Lung (tissue), 12 donors: Measurements from ENCODE around the gene KLF6. TPM values are rescaled to one million over a fixed set of nuclear protein-coding genes. Genes with fewer than 3 reads are reported as not detected.
A peak's percentile ranks its signal among the peaks of the same experiment; 100 is the strongest.

ENCODE experiments used
- ATAC-seq: fragments of 200-7000 bp; cut with Tn5 transposase; one replicate; pipeline ENCODE4 v1.9.1; 2020; ENCODE audit warnings: moderate number of reproducible peaks; ENCODE audit not compliant: insufficient read depth, low FRiP score
- DNase-seq, 3 donors: peaks; one replicate each; pipeline ENCODE4 v3.0.0-alpha.2; 2013 to 2017
- H3K27ac ChIP-seq, 2 donors: one replicate each; pipeline ENCODE4 v1.5.1; 2013; ENCODE audit warnings: mild to moderate bottlenecking in 2 of 2, moderate library complexity in 2 of 2, control low read depth in 1 of 2, inconsistent platforms in 1 of 2, low read depth in 1 of 2, low read length in 1 of 2
- H3K27me3 ChIP-seq, 3 donors: one replicate each; pipeline ENCODE4 v1.5.1; 2013; ENCODE audit warnings: low read length in 2 of 3; ENCODE audit not compliant: control insufficient read depth in 3 of 3, insufficient read depth in 3 of 3
- H3K36me3 ChIP-seq, 4 donors: one replicate each; pipeline ENCODE4 v1.5.1; 2013; ENCODE audit warnings: low read length in 4 of 4, mild to moderate bottlenecking in 1 of 4, moderate library complexity in 1 of 4; ENCODE audit not compliant: control insufficient read depth in 4 of 4, insufficient read depth in 4 of 4
- H3K4me1 ChIP-seq, 5 donors: one replicate each; pipeline ENCODE4 v1.5.1; 2013; ENCODE audit warnings: low read length in 5 of 5, mild to moderate bottlenecking in 2 of 5, moderate library complexity in 1 of 5; ENCODE audit not compliant: control insufficient read depth in 5 of 5, insufficient read depth in 5 of 5
- H3K4me3 ChIP-seq: one replicate; pipeline ENCODE4 v1.5.1; 2013; ENCODE audit warnings: mild to moderate bottlenecking, control low read depth, moderate library complexity
- H3K9ac ChIP-seq, 2 donors: one replicate each; pipeline ENCODE4 v1.5.1; 2013; ENCODE audit warnings: low read length in 2 of 2, control low read depth in 1 of 2; ENCODE audit not compliant: insufficient read depth in 1 of 2
- H3K9me3 ChIP-seq, 4 donors: one replicate each; pipeline ENCODE4 v1.5.1; 2013; ENCODE audit warnings: low read length in 3 of 4, mild to moderate bottlenecking in 1 of 4, moderate library complexity in 1 of 4; ENCODE audit not compliant: control insufficient read depth in 4 of 4, insufficient read depth in 3 of 4
- CTCF ChIP-seq: IDR thresholded peaks from 2 replicates; pipeline ENCODE4 v1.5.1; 2012; ENCODE audit warnings: mild to moderate bottlenecking; ENCODE audit errors: control extremely low read depth, extremely low read depth
- WGBS, 2 donors: extraction: QIAGEN DNeasy Blood & Tissue Kit; methylation state at CpG; one replicate each; pipeline ENCODE4 v1.1.7; 2013; 5-methylcytosine and 5-hydroxymethylcytosine counted together
- polyA plus RNA-seq, 2 donors: library from polyadenylated mRNA; stranded (reverse); fragments of 200-250 nt; gene quantifications; one replicate each; pipeline ENCODE4 v1.2.1, GENCODE V29; 2013
- total RNA-seq, 2 donors: library from RNA; depleted of rRNA in 1 of 2; stranded (reverse); fragments of >200 nt in 1 of 2; gene quantifications; one replicate each; pipeline ENCODE4 v1.2.1, GENCODE V29; 2014 to 2021
- donor health status: control.
- donor health status: control.
- donor health status: Bipolar disorder and iron deficiency.
- donor health status: healthy.
- donor health status: DM: yes; HTN: yes; CAD: no.

Gene KLF6
- total and polyA plus RNA-seq, 4 donors, result 45.6 to 264 (median 160) TPM

- Histone ChIP-seq H3K9ac (no peak overlapping the region), H3K36me3 (no peaks in the 10 kb centered on the region), H3K27me3 (no peaks in the 10 kb centered on the region), H3K4me1 (peaks cover 7 to 21% (median 10%) of the 10 kb centered on the region in 5 donors), H3K4me3 (no peak overlapping the region), H3K9me3 (no peaks in the 10 kb centered on the region), H3K27ac (no peak overlapping the region)
- 75 to 80% methylated on average over 7 of the region's 7 CpGs for WGBS, 2 donors
- ATAC-seq, result no peak
- no peak for TF ChIP-seq CTCF
- no peak for DNase-seq
Observed at GRCh38 chr10:3748484-3748883, 36.5 kb downstream of the KLF6 start.

GRCh38 chr10:3747984-3748383 lies 37.0 kb downstream of the KLF6 start:
- no peaks in the 10 kb centered on the region for H3K9me3 ChIP-seq
- WGBS, 2 donors, result 60 to 75% methylated on average over 6 of the region's 6 CpGs
- H3K4me3 ChIP-seq, result no peak overlapping the region
- no peak overlapping the region for H3K27ac ChIP-seq
- ATAC-seq, result no peak
- no peaks in the 10 kb centered on the region for H3K27me3 ChIP-seq
- no peak overlapping the region for H3K9ac ChIP-seq
- H3K4me1 ChIP-seq, result peaks cover 7 to 21% (median 10%) of the 10 kb centered on the region in 5 donors
- H3K36me3 ChIP-seq, result no peaks in the 10 kb centered on the region
- DNase-seq, result peak in 2 of 3 donors; percentile 15 to 40
- TF ChIP-seq CTCF, result no peak

GRCh38 chr10:3747248-3747960 lies 37.6 kb downstream of the KLF6 start:
- TF ChIP-seq CTCF, result no peak
- WGBS, 2 donors, result 65 to 75% methylated on average over 27 of the region's 27 CpGs
- ATAC-seq (no peak), DNase-seq (peak in 2 of 3 donors; percentile 25 to 42)
- Histone ChIP-seq H3K27ac (peak overlapping the region; percentile 42 to 61), H3K36me3 (no peaks in the 10 kb centered on the region), H3K9me3 (no peaks in the 10 kb centered on the region), H3K4me1 (peaks cover 7 to 21% (median 10%) of the 10 kb centered on the region in 5 donors), H3K9ac (no peak overlapping the region), H3K27me3 (no peaks in the 10 kb centered on the region), H3K4me3 (no peak overlapping the region)
